Brain microvascular endothelial cell (primary cell): ENCODE results near the gene TM4SF1.

Experiments used
- DNase-seq: peaks from one replicate; pipeline ENCODE4 v3.0.0-alpha.2; 2020
- H3K27ac ChIP-seq: fragments of 250-450 bp; sonication (Bioruptor Pico); 2 replicates; pipeline ENCODE4 v1.5.1; 2020; ENCODE audit warnings: mild to moderate bottlenecking, moderate library complexity
- H3K27me3 ChIP-seq: fragments of 250-450 bp; sonication (Bioruptor Pico); replicated peaks from 2 replicates; pipeline ENCODE4 v1.5.1; 2020; ENCODE audit warnings: mild to moderate bottlenecking
- H3K36me3 ChIP-seq: fragments of 250-450 bp; sonication (Bioruptor Pico); replicated peaks from 2 replicates; pipeline ENCODE4 v1.5.1; 2020; ENCODE audit warnings: mild to moderate bottlenecking
- H3K4me3 ChIP-seq: 2 replicates; pipeline ENCODE4 v1.5.1; 2011; ENCODE audit warnings: low read depth, mild to moderate bottlenecking, control low read depth, low read length, moderate library complexity
- in situ Hi-C: cut with HindIII; loops from 2 replicates; pipeline ENCODE4 v1.10.0; 2017; ENCODE audit warnings: low sequenced_read_pairs, low pct_ligation_motif_present
- TF ChIP-seq, protein P1 (sequence below): IDR thresholded peaks from 2 replicates; pipeline ENCODE4 v1.5.1; 2011; ENCODE audit warnings: low read depth, mild to moderate bottlenecking, moderate library complexity, low read length, control low read depth, inconsistent platforms; ENCODE audit errors: missing control alignments

The TM4SF1 gene

DNA sequence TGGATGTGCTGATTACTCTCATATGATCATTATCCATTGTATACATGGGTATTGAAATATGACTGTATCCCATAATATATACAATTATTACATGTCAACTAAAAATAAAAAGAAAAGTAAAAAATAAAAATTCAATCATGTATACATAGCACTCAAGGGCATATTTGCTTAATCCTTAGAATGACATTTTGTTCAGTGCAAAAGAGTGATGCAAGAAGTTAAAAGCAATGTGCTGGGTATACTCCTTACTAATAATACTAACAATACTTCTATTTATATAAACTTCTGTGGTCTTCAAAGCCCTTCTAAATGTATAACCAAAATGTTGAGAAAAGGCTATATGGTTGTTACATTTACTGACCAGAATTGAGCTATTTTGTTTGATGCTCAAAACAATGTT lies 23.2 kb upstream of the TM4SF1 start:
- no peak for DNase-seq
- Histone ChIP-seq H3K4me3 (no peak overlapping the region), H3K27ac (no peak overlapping the region), H3K36me3 (no peaks in the 10 kb centered on the region), H3K27me3 (no peaks in the 10 kb centered on the region)
- in situ Hi-C loops: no loop called here
- TF ChIP-seq, protein P1, sequence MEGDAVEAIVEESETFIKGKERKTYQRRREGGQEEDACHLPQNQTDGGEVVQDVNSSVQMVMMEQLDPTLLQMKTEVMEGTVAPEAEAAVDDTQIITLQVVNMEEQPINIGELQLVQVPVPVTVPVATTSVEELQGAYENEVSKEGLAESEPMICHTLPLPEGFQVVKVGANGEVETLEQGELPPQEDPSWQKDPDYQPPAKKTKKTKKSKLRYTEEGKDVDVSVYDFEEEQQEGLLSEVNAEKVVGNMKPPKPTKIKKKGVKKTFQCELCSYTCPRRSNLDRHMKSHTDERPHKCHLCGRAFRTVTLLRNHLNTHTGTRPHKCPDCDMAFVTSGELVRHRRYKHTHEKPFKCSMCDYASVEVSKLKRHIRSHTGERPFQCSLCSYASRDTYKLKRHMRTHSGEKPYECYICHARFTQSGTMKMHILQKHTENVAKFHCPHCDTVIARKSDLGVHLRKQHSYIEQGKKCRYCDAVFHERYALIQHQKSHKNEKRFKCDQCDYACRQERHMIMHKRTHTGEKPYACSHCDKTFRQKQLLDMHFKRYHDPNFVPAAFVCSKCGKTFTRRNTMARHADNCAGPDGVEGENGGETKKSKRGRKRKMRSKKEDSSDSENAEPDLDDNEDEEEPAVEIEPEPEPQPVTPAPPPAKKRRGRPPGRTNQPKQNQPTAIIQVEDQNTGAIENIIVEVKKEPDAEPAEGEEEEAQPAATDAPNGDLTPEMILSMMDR: no peak

DNA sequence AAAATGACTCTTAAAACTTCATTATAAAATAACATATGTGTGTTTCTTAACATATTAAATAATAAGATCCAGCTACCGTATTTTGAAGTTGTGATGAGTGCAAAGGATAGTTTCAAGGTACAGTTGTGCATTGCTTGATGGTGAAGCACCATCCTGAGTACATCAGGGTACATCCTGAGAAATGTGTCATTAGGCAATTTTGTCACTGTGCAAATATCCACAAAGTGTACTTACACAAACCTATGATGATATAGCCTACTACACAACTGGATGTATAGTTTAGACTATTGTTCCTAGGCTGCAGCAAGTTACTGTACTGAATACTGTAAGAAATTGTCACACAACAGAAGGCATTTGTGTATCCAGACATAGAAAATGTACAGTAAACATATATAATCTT lies 20.8 kb upstream of the TM4SF1 start:
- in situ Hi-C loops: no loop called here
- TF ChIP-seq, protein P1: no peak
- Histone ChIP-seq H3K4me3 (no peak overlapping the region), H3K36me3 (no peaks in the 10 kb centered on the region), H3K27ac (no peak overlapping the region), H3K27me3 (no peaks in the 10 kb centered on the region)
- DNase-seq: no peak

DNA sequence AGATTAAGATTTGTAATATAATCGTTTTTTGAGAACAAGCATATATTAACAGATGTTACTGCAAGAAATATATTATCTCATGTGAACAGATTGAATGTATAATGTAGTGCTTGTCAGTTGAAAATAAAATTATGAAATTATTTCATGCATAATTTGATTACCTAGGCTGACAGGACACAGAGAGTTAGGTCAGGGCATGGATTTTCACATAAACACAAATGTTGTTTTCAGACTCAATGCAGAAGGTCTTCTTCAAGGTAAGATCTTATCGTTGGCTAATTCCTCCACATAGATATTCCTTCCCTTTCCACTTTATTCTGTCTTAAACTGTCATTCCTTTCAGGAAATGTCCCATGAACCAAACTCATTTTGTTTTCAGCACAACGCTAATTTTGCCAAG lies 20.1 kb upstream of the TM4SF1 start:
- no peak overlapping the region for H3K27ac ChIP-seq
- in situ Hi-C loops: no loop called here
- DNase-seq: no peak
- H3K4me3 ChIP-seq: no peak overlapping the region
- TF ChIP-seq, protein P1: no peak
- no peaks in the 10 kb centered on the region for H3K27me3 ChIP-seq
- H3K36me3 ChIP-seq: no peaks in the 10 kb centered on the region

GRCh38 chr3:149396476-149396875 lies 19.0 kb upstream of the TM4SF1 start:
- Histone ChIP-seq H3K27ac (no peak overlapping the region), H3K27me3 (no peaks in the 10 kb centered on the region), H3K36me3 (no peaks in the 10 kb centered on the region), H3K4me3 (no peak overlapping the region)
- no peak for DNase-seq
- TF ChIP-seq, protein P1: no peak
- in situ Hi-C loops: no loop called here

- H3K36me3 ChIP-seq: no peaks in the 10 kb centered on the region
- H3K4me3 ChIP-seq: no peak overlapping the region
- H3K27ac ChIP-seq: peak overlapping the region; percentile 46
- TF ChIP-seq, protein P1: no peak
- no peaks in the 10 kb centered on the region for H3K27me3 ChIP-seq
- peak; percentile 90 for DNase-seq
- in situ Hi-C loops: no loop called here
Observed at GRCh38 chr3:149395107-149396089, 17.9 kb upstream of the TM4SF1 start.
